Measurements from ENCODE around the gene GPD1.

The GPD1 gene

DNA sequence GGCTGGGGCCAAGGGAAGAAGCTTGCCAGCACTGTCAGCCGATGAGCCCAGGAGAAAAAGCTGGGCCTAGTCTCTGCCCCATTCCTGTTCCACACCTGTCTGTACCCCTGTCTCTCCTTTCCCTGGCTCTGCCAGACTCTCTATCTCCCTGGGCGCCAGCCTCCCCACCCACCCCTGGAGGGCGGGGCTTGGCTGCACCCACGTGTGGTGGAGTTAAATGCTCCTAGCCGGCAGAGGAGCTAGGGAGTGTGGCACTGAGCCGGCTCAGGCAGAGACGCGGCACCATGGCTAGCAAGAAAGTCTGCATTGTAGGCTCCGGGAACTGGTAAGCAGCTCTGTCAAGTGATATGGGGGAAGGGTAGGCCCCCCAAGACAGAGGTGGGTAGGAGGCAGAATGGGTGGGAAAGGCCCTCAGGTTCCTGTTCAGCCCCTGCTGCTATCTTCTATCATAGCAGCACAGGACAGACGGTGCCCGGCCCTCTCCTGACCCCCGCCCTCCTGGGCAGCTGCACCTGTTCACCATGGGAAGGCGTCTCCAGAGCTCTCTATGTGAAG is at the start of gene GPD1:
GPD1 (plus strand) TSS at position 242 of the 555 bp plus-strand sequence; CDS start at position 285, 43 bp downstream.
- peak; percentile 44 for DNase-seq

GRCh38 chr12:50055831-50056638 is 47.8 kb upstream of the GPD1 start:
- peak; percentile 65 for DNase-seq

- DNase-seq: no peak
Measured at GRCh38 chr12:50056639-50056976, 47.2 kb upstream of the GPD1 start.

DNA sequence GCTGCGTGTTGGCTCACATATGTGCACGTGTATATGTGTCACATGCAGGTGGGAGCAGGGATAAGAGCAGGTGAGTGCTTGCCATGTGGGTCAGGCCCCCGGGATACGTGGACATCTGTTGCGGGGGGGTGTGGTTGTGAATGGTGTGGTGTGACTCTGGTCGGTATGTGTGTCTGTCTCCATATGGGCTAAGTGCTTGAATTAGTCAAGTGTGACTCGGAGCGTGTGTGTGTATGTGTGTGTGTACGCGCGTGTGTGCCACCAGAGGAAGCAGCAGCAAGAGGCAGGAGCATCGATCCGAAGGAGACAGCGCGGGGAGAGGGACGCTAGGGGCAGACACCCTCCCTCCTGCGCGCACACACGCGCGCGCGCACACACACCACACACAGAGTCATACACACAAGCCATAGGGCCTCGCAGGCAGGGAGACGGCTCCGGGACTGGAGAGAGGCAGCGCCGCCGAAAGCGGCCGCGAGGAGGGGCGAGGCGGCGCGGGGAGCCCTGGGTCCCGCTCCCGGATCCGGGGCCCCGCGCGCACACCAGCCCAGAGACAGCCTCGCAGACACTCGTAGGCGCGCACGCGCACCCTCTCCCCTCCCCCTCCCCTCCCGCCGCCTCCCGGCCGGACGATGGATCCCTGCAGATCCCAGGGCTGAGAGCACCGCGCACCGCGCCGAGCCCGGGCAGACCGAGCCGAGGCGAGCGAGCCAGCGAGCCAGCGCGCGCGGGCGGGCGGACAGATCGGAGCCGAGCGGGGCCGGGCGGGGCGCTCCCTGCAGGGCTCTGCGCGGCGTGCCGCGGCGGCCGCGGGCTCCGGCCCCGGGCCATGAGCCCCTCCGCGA is 46.6 kb upstream of the GPD1 start, which contains the start of gene ASIC1:
ASIC1 (plus strand) TSS at position 597 of the 842 bp plus-strand sequence. CDS start 1,171 bp downstream, outside the sequence.
- peak; percentile 59 for DNase-seq

DNA sequence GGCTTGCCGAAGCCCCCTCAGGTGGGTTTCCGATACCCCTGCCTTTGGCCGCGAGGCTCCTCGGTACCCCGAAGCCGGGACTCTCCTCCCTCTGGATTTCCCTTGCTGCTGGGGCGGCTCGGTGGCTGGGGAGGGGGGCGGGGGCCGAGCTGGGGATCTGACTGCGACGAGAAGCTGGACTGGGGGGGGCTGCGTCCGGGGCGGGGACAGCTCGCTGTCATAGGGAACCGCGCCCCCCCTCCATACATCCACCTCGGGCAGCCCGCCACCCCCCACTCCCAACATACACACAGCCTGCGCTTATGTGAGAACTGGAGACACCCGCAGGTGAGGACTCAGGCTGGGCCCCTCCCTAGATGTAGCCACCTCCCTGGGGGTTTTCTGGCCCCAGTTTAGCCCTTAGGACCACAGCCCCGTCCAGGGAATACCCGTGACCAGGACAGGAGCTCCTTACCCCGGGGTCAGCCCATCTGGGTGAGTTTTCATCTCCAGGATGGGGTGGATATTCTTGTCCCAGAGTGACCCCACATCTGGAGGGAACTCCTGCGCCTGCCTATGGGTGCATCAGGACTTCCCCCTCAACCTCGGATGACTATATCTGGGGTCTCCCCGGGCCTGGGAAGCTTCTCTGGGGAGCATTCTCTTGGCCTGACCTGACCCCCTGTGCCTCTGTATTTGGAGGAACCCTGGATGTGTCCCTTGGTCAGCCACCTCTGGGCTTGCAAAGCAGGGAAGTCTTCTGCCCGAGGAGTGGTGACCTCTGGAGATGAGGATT is 45.7 kb upstream of the GPD1 start:
- no peak for DNase-seq

- DNase-seq: no peak
Measured at GRCh38 chr12:50058743-50059312, 45.0 kb upstream of the GPD1 start.

- DNase-seq: peak; percentile 56
Measured at GRCh38 chr12:50059440-50060119, 44.2 kb upstream of the GPD1 start.

DNA sequence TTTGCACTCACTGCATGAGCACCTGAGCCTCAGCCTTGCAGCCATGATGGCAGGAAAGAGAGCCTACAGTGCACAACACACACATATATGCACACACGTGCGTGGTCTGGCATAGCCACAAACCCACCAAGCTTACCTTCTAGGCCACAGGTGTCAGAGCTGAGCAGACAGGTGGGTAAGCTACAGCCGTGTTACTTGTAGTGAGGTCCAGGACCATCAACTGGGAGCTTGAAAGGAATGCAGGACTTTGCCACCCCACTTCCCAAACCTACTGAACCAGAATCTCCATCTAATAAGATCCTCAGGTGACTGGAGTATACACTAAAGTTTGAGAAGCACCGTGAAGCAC is 43.7 kb upstream of the GPD1 start:
- DNase-seq: no peak

DNA sequence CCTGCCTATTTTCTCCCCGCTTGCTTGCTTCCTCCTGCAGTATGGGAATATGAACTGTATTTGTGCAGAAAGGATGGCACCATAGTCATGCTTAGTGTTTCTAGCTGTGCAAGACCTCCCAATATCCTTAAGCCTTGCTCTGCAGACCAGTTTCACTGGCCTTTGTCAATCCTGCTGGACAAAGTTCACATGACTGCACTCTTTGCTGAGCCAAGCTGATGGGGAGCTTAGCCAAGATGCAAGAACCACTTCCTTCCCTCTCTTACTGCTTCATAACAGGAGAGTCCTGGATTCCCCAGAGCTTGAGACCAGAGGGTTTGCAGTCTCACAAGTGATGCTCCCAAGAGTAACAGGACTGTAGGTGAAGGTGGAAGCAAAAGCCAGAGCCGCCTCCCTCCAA is 42.6 kb upstream of the GPD1 start:
- no peak for DNase-seq

DNA sequence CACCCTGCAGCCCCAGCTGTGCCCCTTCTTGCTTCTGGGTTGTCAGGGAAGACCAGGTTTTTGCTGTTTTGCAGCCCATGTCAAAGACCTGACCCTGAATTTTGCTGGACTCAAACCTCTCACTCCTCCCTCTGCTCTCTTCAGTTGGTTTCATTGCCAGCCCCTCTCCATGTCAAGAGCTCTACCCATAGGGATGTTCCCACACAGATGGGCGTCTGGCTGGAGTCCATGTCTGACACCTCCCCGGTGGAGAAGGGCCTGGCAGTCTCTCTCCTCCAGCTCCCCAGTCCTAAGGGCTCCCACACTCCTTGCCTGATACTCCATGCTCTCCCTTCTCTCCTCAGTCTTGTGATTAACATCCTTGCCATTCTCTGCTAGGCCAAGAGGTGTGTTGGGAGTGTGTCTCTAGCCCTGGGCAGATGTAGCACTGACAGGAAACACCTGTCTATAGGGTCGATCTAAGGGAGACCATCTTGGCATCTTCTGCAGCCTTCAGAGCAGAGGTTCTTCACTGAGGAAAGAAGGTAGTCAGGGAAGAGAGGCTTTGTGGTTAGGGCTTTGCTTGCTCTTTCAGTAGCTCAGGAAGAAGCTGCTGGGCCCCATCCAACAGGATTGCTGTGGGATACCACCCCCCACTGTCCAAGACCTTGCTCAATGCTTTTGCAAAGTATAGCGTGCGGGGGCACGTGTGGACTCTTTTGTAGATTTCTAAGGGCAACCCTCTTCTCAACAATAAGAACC is 41.7 kb upstream of the GPD1 start:
- no peak for DNase-seq

DNA sequence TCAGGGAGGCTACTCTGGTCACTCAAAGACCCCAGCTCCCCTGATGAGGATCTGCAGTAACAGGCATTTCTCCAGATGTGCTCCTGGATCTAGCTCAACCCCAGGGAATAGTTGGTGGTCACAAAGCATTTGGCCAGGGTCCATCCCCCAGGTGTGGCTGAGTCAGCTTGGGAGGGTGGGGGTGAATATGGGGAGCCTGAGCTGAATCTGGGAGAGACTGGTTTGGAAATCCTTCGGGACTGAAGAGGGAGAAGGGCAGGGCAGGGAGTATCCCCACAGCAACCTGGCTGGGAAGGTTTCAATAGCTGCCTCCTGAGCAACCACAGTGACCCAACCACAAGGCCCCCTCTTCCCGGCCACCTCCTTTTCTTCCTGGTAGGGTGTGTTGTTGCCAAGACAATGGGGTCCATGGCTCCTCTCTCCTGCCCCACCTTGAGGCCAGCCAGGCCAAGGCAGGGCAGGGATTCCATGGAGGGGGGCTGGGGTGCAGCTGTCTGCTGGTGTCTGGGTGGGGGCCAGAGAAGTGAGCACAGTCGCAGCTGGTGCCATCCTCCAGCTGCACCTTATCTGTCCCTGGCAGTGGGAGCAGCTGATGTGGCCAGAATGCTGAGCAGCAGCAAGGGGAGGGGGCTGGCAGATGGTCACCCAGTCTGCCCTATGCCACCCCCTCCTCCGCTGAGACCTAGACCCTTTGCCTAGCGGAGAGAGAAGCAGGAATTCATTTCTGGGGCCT is 40.9 kb upstream of the GPD1 start:
- no peak for DNase-seq

DNA sequence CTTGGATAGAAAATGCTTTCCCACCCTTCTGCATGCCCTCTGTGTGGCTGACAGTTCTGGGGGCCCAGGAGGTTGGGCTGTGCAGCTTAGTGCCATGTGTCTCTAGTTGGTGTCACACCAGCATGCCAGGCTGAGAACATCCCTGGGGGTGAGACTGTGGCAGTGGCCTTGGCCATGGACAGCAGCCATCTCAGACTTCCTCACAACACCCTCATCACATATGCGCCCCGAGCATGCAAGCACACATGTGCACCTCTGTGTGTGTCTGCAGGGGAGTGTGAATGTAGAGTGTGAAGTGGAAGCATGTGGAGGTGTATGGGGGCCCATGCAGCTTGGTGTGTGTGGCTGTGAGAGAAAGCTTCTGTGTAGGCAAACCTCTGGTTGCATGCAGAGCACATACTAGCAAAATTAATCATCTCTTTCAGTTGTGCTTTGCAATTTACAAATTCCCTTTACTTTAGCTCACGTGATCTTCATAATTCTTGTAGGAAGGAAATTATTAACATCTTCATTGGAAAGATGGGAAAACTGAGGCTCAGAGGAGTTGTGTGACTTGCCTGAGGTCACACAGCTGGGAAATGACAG is 38.0 kb upstream of the GPD1 start:
- no peak for DNase-seq

- DNase-seq: no peak
Measured at GRCh38 chr12:50066402-50066801, 37.4 kb upstream of the GPD1 start.

DNA sequence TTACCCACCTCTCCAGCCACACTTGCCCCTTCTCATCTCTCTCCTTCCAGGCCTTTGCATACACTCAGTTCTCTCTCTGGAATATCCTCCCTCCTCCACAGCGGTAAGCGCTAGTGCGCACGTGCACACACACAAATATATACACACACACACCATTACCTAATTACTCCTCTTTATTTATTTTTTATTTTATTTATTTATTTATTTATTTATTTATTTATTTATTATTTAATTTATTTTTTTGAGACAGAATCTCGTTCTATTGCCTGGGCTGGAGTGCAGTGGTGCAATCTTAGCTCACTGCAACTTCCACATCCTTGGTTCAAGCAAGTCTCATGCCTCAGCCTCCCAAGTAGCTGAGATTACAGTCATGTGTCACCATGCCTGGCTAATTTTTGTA is 34.7 kb upstream of the GPD1 start:
- no peak for DNase-seq

GRCh38 chr12:50069539-50069938 is 34.3 kb upstream of the GPD1 start:
- DNase-seq: no peak

DNA sequence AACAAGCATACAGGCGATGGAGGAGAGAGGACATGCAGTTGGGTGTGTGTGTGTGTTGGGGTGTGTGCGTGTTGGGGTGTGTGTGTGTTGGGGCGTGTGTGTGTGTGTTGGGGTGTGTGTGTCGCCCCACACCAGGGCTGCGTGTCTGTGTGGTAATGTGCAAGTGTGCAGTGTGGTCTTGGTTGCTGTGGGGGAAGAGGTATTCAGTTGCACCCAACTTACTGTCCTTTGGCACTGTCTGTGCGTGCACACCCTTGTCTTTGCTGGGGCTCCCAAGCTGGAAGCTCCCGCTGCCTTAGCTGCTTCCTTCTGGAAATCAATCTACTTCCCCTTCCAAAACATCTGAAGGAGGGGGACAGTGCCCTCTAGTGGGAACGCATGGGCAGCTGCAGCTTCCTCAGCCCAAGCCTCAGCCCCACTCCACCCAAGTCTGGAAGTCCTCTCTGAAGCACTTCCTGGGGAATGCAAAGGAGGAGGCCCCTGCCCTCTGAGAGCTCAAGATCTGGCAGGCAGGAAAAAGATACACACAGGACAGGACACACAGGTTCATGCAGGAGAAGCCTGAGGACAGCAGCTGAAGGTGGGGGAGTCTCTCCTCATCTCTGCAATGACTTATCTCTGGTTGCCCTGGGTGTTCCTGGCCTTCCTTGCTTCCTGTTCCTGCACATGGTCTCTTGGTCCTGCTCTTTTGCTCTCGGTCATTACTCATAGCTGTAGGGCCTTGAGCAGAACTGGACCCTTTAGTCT is 33.3 kb upstream of the GPD1 start:
- peak; percentile 62 for DNase-seq

- DNase-seq: no peak
Measured at GRCh38 chr12:50072198-50072907, 31.5 kb upstream of the GPD1 start.

DNA sequence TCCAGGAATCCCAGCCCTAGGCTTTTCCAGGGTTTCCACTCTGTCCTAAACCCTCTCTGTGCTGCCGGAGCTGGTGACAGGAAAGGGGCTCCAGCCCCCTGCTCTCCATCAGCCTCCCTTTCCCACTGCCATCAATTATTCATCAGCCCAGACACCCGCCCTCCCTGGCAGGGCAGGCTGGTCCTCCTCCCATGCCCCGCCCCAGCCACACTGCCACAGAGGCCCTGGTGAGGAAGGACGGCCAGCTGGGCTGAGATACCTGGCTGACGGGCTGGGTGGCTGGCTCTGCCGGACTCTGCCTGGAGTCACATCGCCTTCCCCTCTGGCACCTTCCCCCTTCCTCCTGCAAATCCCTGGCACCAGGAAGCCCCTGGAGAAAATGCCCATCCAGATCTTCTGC is 30.6 kb upstream of the GPD1 start:
- DNase-seq: no peak

- no peak for DNase-seq
Measured at GRCh38 chr12:50073712-50074111, 30.1 kb upstream of the GPD1 start.
